HG03460 (cell line): ENCODE measurements around the gene NPR3.

Experiments
- ATAC-seq: cut with Tn5 transposase; IDR thresholded peaks from one replicate; pipeline ENCODE4 v1.9.1; 2021; ENCODE audit not compliant: unreplicated experiment

NPR3 gene

GRCh38 chr5:32805971-32806638, 95.0 kb downstream of the NPR3 start:
- ATAC-seq: no peak

DNA sequence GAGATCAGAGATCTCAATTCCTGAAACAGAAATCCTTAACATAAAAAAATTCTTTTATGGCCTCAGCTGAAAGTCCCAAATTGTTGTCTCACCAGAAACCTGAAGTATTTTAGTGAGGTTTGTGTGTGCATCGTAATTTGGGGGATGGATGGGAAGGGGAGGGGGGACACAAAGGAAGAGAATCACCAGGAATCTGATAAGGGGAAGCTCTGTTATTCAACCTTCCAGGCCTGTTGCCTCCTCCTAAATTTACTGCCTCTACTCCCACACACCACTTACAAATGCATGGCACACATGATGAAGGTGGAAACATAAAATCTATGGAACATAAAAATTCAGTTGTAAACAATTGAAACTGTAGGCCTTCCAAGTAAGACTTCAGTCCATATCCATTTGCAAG, 97.7 kb downstream of the NPR3 start:
- ATAC-seq: no peak

GRCh38 chr5:32810804-32811203, 99.7 kb downstream of the NPR3 start:
- no peak for ATAC-seq

DNA sequence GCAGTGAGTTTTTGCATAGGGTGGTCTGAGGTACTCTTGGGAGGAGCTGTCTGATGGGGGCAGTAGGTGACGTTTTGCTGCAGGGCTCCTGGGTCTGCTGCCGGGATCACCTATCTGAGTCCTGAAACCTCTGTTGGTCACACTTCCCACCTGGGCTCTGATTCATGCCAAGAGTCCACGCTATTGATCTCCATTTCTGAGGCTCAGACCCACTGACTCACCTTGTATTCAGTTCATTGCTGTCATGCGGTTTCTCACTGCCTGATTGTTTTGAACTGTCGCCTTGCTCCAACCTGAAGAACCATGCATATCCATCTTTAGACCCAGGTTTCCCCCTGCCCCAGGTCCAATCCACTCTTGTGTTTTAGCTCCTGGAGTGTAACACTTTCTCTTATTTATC, 101.3 kb downstream of the NPR3 start:
- no peak for ATAC-seq

GRCh38 chr5:32814141-32814540, 103.0 kb downstream of the NPR3 start:
- ATAC-seq: no peak

- no peak for ATAC-seq
These were observed 103.5 kb downstream of the NPR3 start for GRCh38 chr5:32814620-32815019.

DNA sequence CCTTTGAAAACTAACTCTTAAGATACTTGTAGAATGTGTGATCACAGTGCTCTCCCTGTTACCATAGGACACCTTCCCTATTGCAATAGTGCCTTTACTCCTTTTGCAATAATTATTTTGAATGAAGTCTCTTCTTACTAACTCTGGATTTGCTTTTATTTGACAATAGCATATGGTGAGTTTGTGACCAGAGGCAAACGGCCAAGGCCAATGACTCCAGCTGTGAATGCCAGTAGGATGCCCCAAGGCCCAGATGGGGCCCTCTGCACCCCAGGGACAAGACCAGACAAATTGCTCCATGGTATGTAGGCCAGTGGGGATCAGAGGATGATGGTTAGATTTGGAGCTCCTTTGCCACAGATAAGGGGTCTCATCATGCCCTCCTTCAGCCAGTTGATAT, 116.9 kb downstream of the NPR3 start:
- ATAC-seq: no peak

DNA sequence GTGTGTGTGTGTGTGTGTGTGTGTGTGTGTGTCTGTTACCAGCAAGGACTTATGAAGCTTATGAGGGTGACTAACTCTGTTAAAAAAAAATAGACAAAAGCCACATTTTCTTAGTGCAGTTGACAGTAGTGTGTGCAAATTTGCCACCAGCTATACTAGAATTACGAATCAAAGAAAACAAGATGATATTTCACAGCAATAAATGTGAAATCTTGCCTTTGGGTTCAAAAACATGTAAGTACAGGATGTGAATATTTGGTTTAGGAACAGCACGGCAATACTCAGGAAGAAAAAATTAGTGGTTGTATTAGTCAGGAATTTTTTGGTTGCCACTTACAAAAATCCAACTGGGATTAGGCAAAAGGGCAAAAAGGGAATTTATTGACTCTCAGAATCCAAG, 117.4 kb downstream of the NPR3 start:
- no peak for ATAC-seq

DNA sequence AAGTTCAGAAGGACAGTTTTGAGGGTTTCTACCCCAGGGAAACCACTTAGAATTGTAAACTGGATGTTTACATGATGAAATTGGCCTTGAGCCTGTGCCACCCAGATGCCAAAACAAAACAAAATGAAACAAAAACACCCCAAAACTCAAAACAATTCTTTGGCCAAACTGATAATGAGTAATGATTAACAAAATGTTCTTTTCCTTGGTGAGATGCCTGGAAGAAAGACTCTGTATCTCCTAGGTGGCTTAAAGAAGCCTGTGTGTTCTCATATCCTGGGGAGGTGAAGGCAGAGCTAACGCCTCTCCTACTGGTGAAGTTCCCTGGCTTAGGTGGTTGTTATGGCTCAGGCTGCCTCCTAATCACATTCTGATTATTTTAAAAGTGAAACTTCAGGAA, 120.5 kb downstream of the NPR3 start:
- no peak for ATAC-seq

DNA sequence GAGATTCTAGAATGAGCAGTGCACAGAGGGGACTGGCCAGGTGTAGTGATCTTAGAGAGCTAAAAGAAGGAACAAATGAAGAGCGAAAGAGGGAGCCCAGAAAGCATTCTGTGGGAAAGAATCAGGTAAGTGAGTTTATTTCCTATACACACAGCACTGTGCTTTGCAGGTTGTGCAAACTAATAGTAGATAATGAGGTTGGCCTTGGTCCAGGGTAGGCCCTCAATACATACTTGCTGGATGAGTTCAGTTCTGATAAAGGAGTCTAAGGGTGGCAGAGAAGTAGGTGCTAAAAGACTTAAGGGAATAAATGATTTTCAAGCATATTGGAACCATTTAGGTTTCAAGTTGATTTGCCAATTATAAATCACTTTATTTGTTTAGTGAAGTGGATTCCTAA, 122.0 kb downstream of the NPR3 start:
- no peak for ATAC-seq

DNA sequence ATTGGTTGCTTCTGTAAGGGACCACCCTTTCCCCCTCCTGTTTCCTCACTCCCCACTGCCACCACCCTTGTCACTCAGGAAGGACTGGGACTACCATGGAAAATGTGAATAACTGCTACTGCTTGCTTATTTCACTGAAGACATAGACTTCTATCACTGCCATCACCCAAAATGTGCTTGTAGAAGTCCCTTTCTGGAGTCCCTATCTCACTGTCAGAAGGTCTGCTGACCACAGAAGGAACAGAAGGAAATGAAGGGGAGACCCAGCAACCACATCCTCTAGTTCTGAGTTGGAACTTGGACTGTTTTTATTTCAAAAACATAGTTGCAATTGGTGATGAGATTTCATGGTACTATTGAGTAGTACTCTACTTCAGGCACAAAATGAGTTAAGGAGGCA, 122.5 kb downstream of the NPR3 start:
- no peak for ATAC-seq

DNA sequence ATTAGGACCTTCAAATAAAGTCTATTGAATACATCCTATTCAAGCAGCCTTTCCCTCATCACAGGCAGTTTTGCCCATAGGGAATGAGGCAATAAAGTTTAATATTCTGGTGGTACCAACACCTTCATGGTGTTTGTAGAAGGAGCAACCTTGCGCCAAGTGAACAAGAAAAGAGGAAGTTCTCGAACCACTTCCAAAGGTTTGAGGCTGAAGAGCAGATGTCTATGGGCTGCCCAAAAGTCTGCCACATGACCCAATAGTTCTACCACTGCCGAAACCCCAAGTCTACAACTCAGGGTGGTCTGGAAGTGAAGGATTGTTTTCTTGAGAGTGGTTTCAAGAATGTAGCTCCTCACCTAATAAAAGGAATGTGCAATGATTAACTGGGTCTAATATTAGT, 123.1 kb downstream of the NPR3 start:
- ATAC-seq: no peak

DNA sequence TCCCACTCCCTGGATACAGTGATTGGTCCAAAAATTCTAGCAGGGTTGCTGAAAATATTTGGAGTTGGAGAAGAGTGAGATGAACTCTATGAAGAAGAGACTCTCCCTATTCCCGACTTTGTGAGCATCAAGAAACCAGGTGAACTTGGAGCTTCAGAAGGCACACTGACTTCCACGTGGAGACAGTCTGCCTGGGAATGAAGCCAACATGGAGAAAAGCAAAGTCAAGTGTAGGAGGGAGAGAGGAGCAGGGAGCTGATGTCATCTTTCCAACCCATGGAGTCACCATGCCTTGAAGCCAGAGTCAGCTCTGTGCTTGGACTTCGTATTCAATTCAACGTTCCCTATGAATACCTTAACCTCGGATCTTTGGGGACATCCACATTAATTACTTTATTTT, 125.1 kb downstream of the NPR3 start:
- ATAC-seq: no peak

DNA sequence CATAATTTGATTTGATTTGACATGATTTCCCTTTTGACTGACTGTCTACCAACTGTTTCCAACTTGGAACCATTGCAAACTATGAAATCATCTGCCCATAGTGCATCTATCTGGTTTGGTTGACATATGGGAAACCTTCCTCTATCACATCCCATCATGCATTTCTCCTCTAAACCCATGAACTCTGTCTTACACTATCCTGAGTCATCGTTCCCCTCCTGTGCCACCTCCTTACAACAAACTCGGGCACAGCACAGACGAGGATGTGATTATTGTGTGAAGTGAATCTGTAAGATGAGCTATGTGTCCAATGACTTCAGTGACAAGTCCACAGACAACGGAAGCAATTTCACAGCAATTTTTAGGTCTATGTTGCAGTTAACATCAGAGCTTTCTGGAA, 126.1 kb downstream of the NPR3 start:
- ATAC-seq: no peak

- ATAC-seq: no peak
These were observed 128.0 kb downstream of the NPR3 start for GRCh38 chr5:32839106-32839505.

DNA sequence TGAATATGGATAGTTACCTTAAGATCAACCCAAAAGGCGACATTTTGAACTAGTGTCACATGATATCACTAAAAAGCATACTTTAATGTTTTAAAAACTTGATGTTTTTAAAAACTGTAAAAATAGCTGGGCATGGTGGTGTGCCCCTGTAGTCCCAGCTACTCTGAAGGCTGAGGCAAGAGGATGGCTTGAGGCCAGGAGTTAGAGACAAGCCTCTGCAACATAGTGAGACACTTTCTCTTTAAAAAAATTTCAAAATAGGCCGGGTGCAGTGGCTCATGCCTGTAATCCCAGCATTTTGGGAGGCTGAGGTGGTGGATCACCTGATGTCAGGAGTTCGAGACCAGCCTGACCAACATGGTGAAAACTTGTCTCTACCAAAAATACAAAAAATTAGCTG, 129.5 kb downstream of the NPR3 start:
- ATAC-seq: no peak
